ENCODE results near the gene ATP2B2.

The ATP2B2 gene

GRCh38 chr3:10447527-10448260, 57.7 kb downstream of the ATP2B2 start:
- Histone ChIP-seq H2AFZ (ENCODE audit: low read length) (no peak overlapping the region), H2BK120ac (ENCODE audit: low read depth, low read length) (no peak overlapping the region), H3K36me3 (replicated peaks in 1 of 2; ENCODE audit: control insufficient read depth in 2 of 2, insufficient read depth in 2 of 2, low read length in 2 of 2) (no peaks in the 10 kb centered on the region), H2AK5ac (ENCODE audit: low read depth, low read length) (no peak overlapping the region), H4K91ac (ENCODE audit: low read depth, low read length, poor library complexity) (no peak overlapping the region), H2BK5ac (ENCODE audit: low read length) (no peak overlapping the region), H3K79me1 (ENCODE audit: low read depth, low read length) (no peaks in the 10 kb centered on the region), H3K27me3 (ENCODE audit: control insufficient read depth in 3 of 3, insufficient read depth in 3 of 3, low read depth in 1 of 3, low read length in 3 of 3) (peaks cover 0 to 17% (median 0%) of the 10 kb centered on the region in 3 experiments), H3K9me3 (replicated peaks in 1 of 2; ENCODE audit: control insufficient read depth in 2 of 2, insufficient read depth in 1 of 2, low read depth in 1 of 2, low read length in 2 of 2) (no peaks in the 10 kb centered on the region), H3K4me1 (ENCODE audit: control insufficient read depth in 2 of 2, insufficient read depth in 1 of 2, low read depth in 1 of 2, low read length in 2 of 2) (no peaks in the 10 kb centered on the region), H3K9ac (ENCODE audit: low read depth, low read length, poor library complexity) (no peak overlapping the region), H3K18ac (ENCODE audit: low read length) (no peak overlapping the region), H3K23ac (ENCODE audit: low read depth, low read length, poor library complexity) (no peak overlapping the region), H3K27ac (replicated peaks; ENCODE audit: low read length) (no peak overlapping the region), H2BK15ac (ENCODE audit: low read length) (no peak overlapping the region), H2BK12ac (ENCODE audit: low read length) (no peak overlapping the region), H3K4me2 (ENCODE audit: insufficient read depth, low read length, poor library complexity, severe bottlenecking) (no peak overlapping the region), H4K8ac (ENCODE audit: low read depth, low read length) (no peak overlapping the region), H3K4me3 (ENCODE audit: low read length in 2 of 2) (peak overlapping the region in 1 of 2 donors; percentile 40), H3K4ac (ENCODE audit: low read length) (no peak overlapping the region), H3K14ac (ENCODE audit: low read length) (no peak overlapping the region)
- DNase-seq (ENCODE audit: low spot score): no peak
- no CpG with 5 or more reads among the region's 6 CpGs for WGBS, 2 donors (ENCODE audit: extremely low coverage in 2 of 2, insufficient read length in 2 of 2, insufficient replicate concordance in 1 of 2)

- Histone ChIP-seq H3K23ac (ENCODE audit: low read depth, low read length, poor library complexity) (no peak overlapping the region), H4K91ac (ENCODE audit: low read depth, low read length, poor library complexity) (no peak overlapping the region), H2BK12ac (ENCODE audit: low read length) (no peak overlapping the region), H3K4ac (ENCODE audit: low read length) (no peak overlapping the region), H3K18ac (ENCODE audit: low read length) (no peak overlapping the region), H3K79me1 (ENCODE audit: low read depth, low read length) (no peaks in the 10 kb centered on the region), H2BK120ac (ENCODE audit: low read depth, low read length) (no peak overlapping the region), H3K14ac (ENCODE audit: low read length) (no peak overlapping the region), H2AK5ac (ENCODE audit: low read depth, low read length) (no peak overlapping the region), H3K9me3 (replicated peaks in 1 of 2; ENCODE audit: control insufficient read depth in 2 of 2, insufficient read depth in 1 of 2, low read depth in 1 of 2, low read length in 2 of 2) (no peaks in the 10 kb centered on the region), H3K36me3 (replicated peaks in 1 of 2; ENCODE audit: control insufficient read depth in 2 of 2, insufficient read depth in 2 of 2, low read length in 2 of 2) (no peaks in the 10 kb centered on the region), H2BK15ac (ENCODE audit: low read length) (peak overlapping the region; percentile 28), H3K4me2 (ENCODE audit: insufficient read depth, low read length, poor library complexity, severe bottlenecking) (no peak overlapping the region), H3K4me3 (ENCODE audit: low read length in 2 of 2) (no peak overlapping the region), H2AFZ (ENCODE audit: low read length) (no peak overlapping the region), H3K27me3 (ENCODE audit: control insufficient read depth in 3 of 3, insufficient read depth in 3 of 3, low read depth in 1 of 3, low read length in 3 of 3) (peaks cover 0 to 17% (median 0%) of the 10 kb centered on the region in 3 experiments), H3K4me1 (ENCODE audit: control insufficient read depth in 2 of 2, insufficient read depth in 1 of 2, low read depth in 1 of 2, low read length in 2 of 2) (no peaks in the 10 kb centered on the region), H4K8ac (ENCODE audit: low read depth, low read length) (no peak overlapping the region), H3K27ac (replicated peaks; ENCODE audit: low read length) (no peak overlapping the region), H2BK5ac (ENCODE audit: low read length) (no peak overlapping the region), H3K9ac (ENCODE audit: low read depth, low read length, poor library complexity) (peak overlapping the region; percentile 26)
- WGBS, 2 donors (ENCODE audit: extremely low coverage in 2 of 2, insufficient read length in 2 of 2, insufficient replicate concordance in 1 of 2): no CpG with 5 or more reads among the region's 5 CpGs
- DNase-seq (ENCODE audit: low spot score): no peak
These were observed 58.3 kb downstream of the ATP2B2 start for GRCh38 chr3:10447110-10447509.

- Histone ChIP-seq H3K4ac (ENCODE audit: low read length) (no peak overlapping the region), H3K27ac (replicated peaks; ENCODE audit: low read length) (no peak overlapping the region), H4K8ac (ENCODE audit: low read depth, low read length) (no peak overlapping the region), H3K4me3 (ENCODE audit: low read length in 2 of 2) (no peak overlapping the region), H3K27me3 (ENCODE audit: control insufficient read depth in 3 of 3, insufficient read depth in 3 of 3, low read depth in 1 of 3, low read length in 3 of 3) (peaks cover 0 to 17% (median 0%) of the 10 kb centered on the region in 3 experiments), H3K23ac (ENCODE audit: low read depth, low read length, poor library complexity) (no peak overlapping the region), H3K9me3 (replicated peaks in 1 of 2; ENCODE audit: control insufficient read depth in 2 of 2, insufficient read depth in 1 of 2, low read depth in 1 of 2, low read length in 2 of 2) (no peaks in the 10 kb centered on the region), H2AK5ac (ENCODE audit: low read depth, low read length) (peak overlapping the region; percentile 40), H2BK5ac (ENCODE audit: low read length) (no peak overlapping the region), H2AFZ (ENCODE audit: low read length) (no peak overlapping the region), H3K79me1 (ENCODE audit: low read depth, low read length) (no peaks in the 10 kb centered on the region), H3K4me1 (ENCODE audit: control insufficient read depth in 2 of 2, insufficient read depth in 1 of 2, low read depth in 1 of 2, low read length in 2 of 2) (no peaks in the 10 kb centered on the region), H4K91ac (ENCODE audit: low read depth, low read length, poor library complexity) (no peak overlapping the region), H2BK12ac (ENCODE audit: low read length) (no peak overlapping the region), H3K14ac (ENCODE audit: low read length) (no peak overlapping the region), H2BK120ac (ENCODE audit: low read depth, low read length) (no peak overlapping the region), H3K9ac (ENCODE audit: low read depth, low read length, poor library complexity) (no peak overlapping the region), H3K4me2 (ENCODE audit: insufficient read depth, low read length, poor library complexity, severe bottlenecking) (no peak overlapping the region), H3K18ac (ENCODE audit: low read length) (peak overlapping the region; percentile 38), H3K36me3 (replicated peaks in 1 of 2; ENCODE audit: control insufficient read depth in 2 of 2, insufficient read depth in 2 of 2, low read length in 2 of 2) (no peaks in the 10 kb centered on the region), H2BK15ac (ENCODE audit: low read length) (no peak overlapping the region)
- no peak for DNase-seq (ENCODE audit: low spot score)
- WGBS, 2 donors (ENCODE audit: extremely low coverage in 2 of 2, insufficient read length in 2 of 2, insufficient replicate concordance in 1 of 2): no CpG with 5 or more reads among the region's 9 CpGs
These were observed 59.7 kb downstream of the ATP2B2 start for GRCh38 chr3:10445561-10446175.

- Histone ChIP-seq H3K18ac (ENCODE audit: low read length) (peak overlapping the region; percentile 45), H3K4me2 (ENCODE audit: insufficient read depth, low read length, poor library complexity, severe bottlenecking) (no peak overlapping the region), H2AK5ac (ENCODE audit: low read depth, low read length) (no peak overlapping the region), H4K8ac (ENCODE audit: low read depth, low read length) (no peak overlapping the region), H2BK120ac (ENCODE audit: low read depth, low read length) (no peak overlapping the region), H3K4ac (ENCODE audit: low read length) (no peak overlapping the region), H3K79me1 (ENCODE audit: low read depth, low read length) (no peaks in the 10 kb centered on the region), H3K27ac (replicated peaks; ENCODE audit: low read length) (no peak overlapping the region), H2AFZ (ENCODE audit: low read length) (no peak overlapping the region), H3K23ac (ENCODE audit: low read depth, low read length, poor library complexity) (no peak overlapping the region), H3K14ac (ENCODE audit: low read length) (no peak overlapping the region), H2BK15ac (ENCODE audit: low read length) (no peak overlapping the region), H3K36me3 (replicated peaks in 1 of 2; ENCODE audit: control insufficient read depth in 2 of 2, insufficient read depth in 2 of 2, low read length in 2 of 2) (no peaks in the 10 kb centered on the region), H3K9ac (ENCODE audit: low read depth, low read length, poor library complexity) (no peak overlapping the region), H3K4me1 (ENCODE audit: control insufficient read depth in 2 of 2, insufficient read depth in 1 of 2, low read depth in 1 of 2, low read length in 2 of 2) (no peaks in the 10 kb centered on the region), H3K27me3 (ENCODE audit: control insufficient read depth in 3 of 3, insufficient read depth in 3 of 3, low read depth in 1 of 3, low read length in 3 of 3) (peaks cover 0 to 17% (median 0%) of the 10 kb centered on the region in 3 experiments), H4K91ac (ENCODE audit: low read depth, low read length, poor library complexity) (no peak overlapping the region), H2BK12ac (ENCODE audit: low read length) (no peak overlapping the region), H3K9me3 (replicated peaks in 1 of 2; ENCODE audit: control insufficient read depth in 2 of 2, insufficient read depth in 1 of 2, low read depth in 1 of 2, low read length in 2 of 2) (no peaks in the 10 kb centered on the region), H3K4me3 (ENCODE audit: low read length in 2 of 2) (no peak overlapping the region), H2BK5ac (ENCODE audit: low read length) (no peak overlapping the region)
- DNase-seq (ENCODE audit: low spot score): no peak
- no CpG with 5 or more reads among the region's 10 CpGs for WGBS, 2 donors (ENCODE audit: extremely low coverage in 2 of 2, insufficient read length in 2 of 2, insufficient replicate concordance in 1 of 2)
These were observed 60.9 kb downstream of the ATP2B2 start for GRCh38 chr3:10444511-10444910.
